ENCODE data around the gene MYO9B.

Gene MYO9B

DNA sequence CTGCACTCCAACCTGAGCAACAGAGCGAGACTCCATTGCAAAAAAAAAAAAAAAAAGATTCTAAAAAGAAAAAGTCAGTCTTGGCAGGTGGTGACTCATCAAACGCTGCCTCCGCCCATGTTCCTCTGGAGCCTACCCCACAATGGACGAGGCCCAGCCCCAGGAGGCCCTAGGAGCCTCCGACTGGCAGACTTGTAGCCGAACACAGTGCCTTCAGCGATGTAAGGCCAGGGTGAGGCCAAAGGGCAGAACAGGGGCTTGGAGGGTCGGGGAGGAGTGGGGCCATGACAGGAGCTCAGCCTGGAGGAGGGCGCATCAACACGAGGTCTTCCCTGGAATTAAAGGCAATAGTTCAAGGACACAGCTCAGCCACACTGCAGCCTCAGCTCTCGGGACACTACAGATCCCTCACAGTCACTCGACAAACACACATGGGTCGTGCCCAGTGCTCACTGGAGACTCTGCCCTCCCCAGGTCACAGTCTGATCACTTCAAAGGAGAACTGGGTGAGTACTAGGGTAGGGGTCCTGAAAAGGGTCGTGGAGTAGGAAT, 144.7 kb downstream of the MYO9B start:
- H3K9me3 ChIP-seq (ENCODE audit: control insufficient read depth, low read length), result no peaks in the 10 kb centered on the region
- H3K27ac ChIP-seq (ENCODE audit: insufficient read depth, low read length, poor library complexity, severe bottlenecking), result no peak overlapping the region
- peaks cover 13% of the 10 kb centered on the region for H3K36me3 ChIP-seq (ENCODE audit: control insufficient read depth, insufficient read depth, low read length)
- no peak overlapping the region for H3K4me3 ChIP-seq (ENCODE audit: insufficient read depth, low read depth, low read length, poor library complexity, severe bottlenecking)
- no peaks in the 10 kb centered on the region for H3K4me1 ChIP-seq (ENCODE audit: control insufficient read depth, insufficient read depth, low read length, poor library complexity, severe bottlenecking)
- no peak for DNase-seq
- no peaks in the 10 kb centered on the region for H3K27me3 ChIP-seq (replicated peaks; ENCODE audit: control insufficient read depth, insufficient read depth, low read length, poor library complexity, severe bottlenecking)

DNA sequence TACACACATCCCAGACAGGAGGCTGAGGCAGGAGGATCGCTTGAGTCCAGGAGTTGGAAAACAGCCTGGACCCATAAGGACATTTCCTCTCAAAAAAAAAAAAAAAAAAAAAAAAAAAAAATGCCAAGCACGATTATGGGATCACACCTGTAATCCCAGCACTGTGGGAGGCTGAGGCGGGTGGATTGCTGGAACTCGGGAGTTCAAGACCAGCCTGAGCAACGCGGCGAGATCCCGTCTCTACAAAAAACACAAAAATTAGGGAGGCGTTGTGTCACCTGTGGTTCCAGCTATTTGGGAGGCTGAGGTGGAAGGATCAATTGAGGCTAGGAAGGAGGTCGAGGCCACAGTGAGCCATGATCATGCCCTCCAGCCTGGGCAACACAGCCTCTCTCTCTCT, 149.5 kb downstream of the MYO9B start:
- peaks cover 9% of the 10 kb centered on the region for H3K4me1 ChIP-seq (ENCODE audit: control insufficient read depth, insufficient read depth, low read length, poor library complexity, severe bottlenecking)
- H3K27me3 ChIP-seq (replicated peaks; ENCODE audit: control insufficient read depth, insufficient read depth, low read length, poor library complexity, severe bottlenecking), result no peaks in the 10 kb centered on the region
- DNase-seq, result no peak
- H3K27ac ChIP-seq (ENCODE audit: insufficient read depth, low read length, poor library complexity, severe bottlenecking), result no peak overlapping the region
- no peak overlapping the region for H3K4me3 ChIP-seq (ENCODE audit: insufficient read depth, low read depth, low read length, poor library complexity, severe bottlenecking)
- no peaks in the 10 kb centered on the region for H3K36me3 ChIP-seq (ENCODE audit: control insufficient read depth, insufficient read depth, low read length)
- H3K9me3 ChIP-seq (ENCODE audit: control insufficient read depth, low read length), result no peaks in the 10 kb centered on the region

DNA sequence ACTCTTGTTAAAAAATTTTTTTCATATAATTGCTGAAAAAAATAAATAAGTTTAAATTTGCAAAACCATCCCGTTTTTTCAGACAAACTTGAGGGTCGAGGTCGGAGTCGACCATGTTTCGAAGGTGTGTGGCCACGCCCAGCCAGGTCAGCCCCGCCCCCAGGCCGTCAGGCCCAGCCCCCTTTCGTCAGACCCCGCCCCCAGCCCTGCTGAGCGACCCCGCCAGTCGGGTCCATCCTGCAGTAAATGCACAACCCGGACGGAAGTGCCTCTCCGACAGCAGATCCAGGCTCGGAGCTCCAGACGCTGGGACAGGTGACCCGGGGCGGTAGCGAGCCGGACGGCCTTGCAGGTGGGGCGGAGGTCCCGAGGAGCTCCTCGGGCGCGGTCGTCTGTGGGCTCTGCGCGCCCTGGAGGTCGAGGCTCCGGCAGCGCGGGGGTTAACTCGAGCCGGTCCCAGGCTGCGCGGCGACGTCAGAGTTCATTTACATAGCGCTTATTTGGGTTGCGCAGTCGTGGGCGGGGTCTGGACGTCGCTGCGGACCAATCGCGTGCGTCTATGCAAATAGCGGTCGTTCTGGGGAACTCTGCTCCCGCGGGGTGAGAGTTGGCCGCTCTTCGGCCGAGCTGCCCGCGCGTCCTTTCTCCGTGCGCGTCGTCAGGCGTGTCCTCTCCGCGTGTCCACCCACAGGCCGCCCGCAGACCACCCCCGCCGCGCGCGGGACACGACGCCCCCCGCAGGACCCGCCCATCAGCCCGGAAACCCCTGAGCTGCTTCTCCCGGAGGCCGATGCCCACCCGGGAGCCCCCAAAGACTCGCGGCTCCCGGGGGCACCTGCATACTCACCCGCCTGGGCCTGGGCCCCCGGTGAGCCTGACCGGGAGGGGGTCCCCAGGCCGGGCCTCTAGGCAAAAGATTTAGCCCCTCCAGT, 150.7 kb downstream of the MYO9B start, which contains the start of gene OCEL1:
Gene OCEL1, plus strand, starts transcription at position 225 of the 932 bp plus-strand sequence. Its CDS starts 22 bp downstream, at position 247.
- Histone ChIP-seq H3K4me1 (ENCODE audit: control insufficient read depth, insufficient read depth, low read length, poor library complexity, severe bottlenecking) (peaks cover 9% of the 10 kb centered on the region), H3K27me3 (replicated peaks; ENCODE audit: control insufficient read depth, insufficient read depth, low read length, poor library complexity, severe bottlenecking) (no peaks in the 10 kb centered on the region), H3K27ac (ENCODE audit: insufficient read depth, low read length, poor library complexity, severe bottlenecking) (peak within 1 kb of the TSS; percentile 65), H3K36me3 (ENCODE audit: control insufficient read depth, insufficient read depth, low read length) (no peaks in the 10 kb centered on the region), H3K4me3 (ENCODE audit: insufficient read depth, low read depth, low read length, poor library complexity, severe bottlenecking) (peak within 1 kb of the TSS; percentile 77), H3K9me3 (ENCODE audit: control insufficient read depth, low read length) (no peaks in the 10 kb centered on the region)
- DNase-seq, result peak; percentile 92 to 95 (median 93)

DNA sequence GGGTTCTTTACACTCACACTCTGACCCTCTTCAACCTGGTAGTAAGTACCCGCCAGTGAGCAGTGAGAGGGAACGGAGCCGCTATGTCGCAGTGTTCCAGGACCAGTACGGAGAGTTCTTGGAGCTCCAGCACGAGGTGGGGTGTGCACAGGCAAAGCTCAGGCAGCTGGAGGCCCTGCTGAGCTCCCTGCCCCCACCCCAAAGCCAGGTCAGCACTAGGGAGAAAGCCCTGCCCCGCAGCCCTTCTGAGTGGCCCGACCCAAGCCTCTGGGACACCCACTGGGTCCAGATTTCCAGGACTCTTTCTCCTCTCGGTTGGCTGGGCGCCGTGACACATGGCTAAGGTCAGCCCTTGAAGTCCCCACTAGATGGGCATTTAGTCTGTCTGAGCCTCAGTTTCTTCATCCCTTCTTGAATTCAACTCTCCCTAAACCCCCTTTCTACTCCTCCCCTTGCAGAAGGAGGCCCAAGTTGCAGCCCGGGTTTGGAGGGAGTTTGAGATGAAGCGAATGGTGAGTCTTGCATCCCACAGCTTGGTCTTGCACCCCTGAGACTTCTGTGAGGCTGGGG, 152.3 kb downstream of the MYO9B start:
- Histone ChIP-seq H3K4me1 (ENCODE audit: control insufficient read depth, insufficient read depth, low read length, poor library complexity, severe bottlenecking) (peaks cover 9% of the 10 kb centered on the region), H3K4me3 (ENCODE audit: insufficient read depth, low read depth, low read length, poor library complexity, severe bottlenecking) (no peak overlapping the region), H3K36me3 (ENCODE audit: control insufficient read depth, insufficient read depth, low read length) (no peaks in the 10 kb centered on the region), H3K27ac (ENCODE audit: insufficient read depth, low read length, poor library complexity, severe bottlenecking) (no peak overlapping the region), H3K9me3 (ENCODE audit: control insufficient read depth, low read length) (no peaks in the 10 kb centered on the region), H3K27me3 (replicated peaks; ENCODE audit: control insufficient read depth, insufficient read depth, low read length, poor library complexity, severe bottlenecking) (no peaks in the 10 kb centered on the region)
- DNase-seq, result no peak

DNA sequence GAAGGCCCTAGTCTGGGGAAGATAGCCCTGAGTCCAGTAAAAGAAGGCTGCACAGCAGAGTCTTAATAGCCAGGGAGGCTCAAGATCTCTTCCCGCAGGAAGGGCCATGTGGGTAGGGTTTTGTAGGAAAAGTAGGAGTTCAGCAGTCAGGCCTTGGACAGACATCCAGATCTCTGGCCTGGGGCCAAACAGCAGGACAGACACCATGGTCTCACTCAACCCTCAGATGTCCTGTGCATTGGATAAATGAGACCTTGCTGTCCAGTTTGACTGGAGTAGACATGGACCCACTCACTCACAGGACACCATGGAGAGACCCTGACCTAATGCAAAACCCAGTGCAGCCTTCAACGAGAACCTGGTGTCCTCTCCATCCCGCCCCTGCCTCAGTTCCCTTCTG, 154.3 kb downstream of the MYO9B start:
- peaks cover 13% of the 10 kb centered on the region for H3K4me1 ChIP-seq (ENCODE audit: control insufficient read depth, insufficient read depth, low read length, poor library complexity, severe bottlenecking)
- DNase-seq, result no peak
- no peak overlapping the region for H3K27ac ChIP-seq (ENCODE audit: insufficient read depth, low read length, poor library complexity, severe bottlenecking)
- H3K9me3 ChIP-seq (ENCODE audit: control insufficient read depth, low read length), result no peaks in the 10 kb centered on the region
- H3K4me3 ChIP-seq (ENCODE audit: insufficient read depth, low read depth, low read length, poor library complexity, severe bottlenecking), result no peak overlapping the region
- no peaks in the 10 kb centered on the region for H3K36me3 ChIP-seq (ENCODE audit: control insufficient read depth, insufficient read depth, low read length)
- H3K27me3 ChIP-seq (replicated peaks; ENCODE audit: control insufficient read depth, insufficient read depth, low read length, poor library complexity, severe bottlenecking), result no peaks in the 10 kb centered on the region

DNA sequence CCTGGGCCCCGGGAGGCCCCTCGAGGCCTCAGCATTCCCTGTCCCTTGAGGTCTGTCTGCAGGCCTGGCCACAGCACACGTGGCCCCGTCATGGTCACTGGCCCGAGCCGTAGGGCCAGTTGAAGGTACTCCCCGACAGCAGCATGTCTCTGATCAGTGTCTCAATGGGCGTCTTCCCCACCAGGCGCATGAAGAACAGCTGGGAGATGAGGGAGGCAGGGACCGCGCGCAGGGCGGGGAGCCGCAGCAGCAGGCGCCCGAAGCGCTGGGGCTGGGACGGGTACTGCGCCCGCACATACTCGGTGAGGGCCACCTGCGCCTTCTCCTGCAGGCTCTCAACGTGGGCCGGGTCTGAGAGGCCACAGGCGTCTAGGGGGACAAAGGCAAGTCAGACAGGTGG, 156.7 kb downstream of the MYO9B start:
- no peak for DNase-seq
- no peaks in the 10 kb centered on the region for H3K9me3 ChIP-seq (ENCODE audit: control insufficient read depth, low read length)
- H3K27ac ChIP-seq (ENCODE audit: insufficient read depth, low read length, poor library complexity, severe bottlenecking), result no peak overlapping the region
- no peaks in the 10 kb centered on the region for H3K27me3 ChIP-seq (replicated peaks; ENCODE audit: control insufficient read depth, insufficient read depth, low read length, poor library complexity, severe bottlenecking)
- H3K4me3 ChIP-seq (ENCODE audit: insufficient read depth, low read depth, low read length, poor library complexity, severe bottlenecking), result no peak overlapping the region
- peaks cover 8% of the 10 kb centered on the region for H3K4me1 ChIP-seq (ENCODE audit: control insufficient read depth, insufficient read depth, low read length, poor library complexity, severe bottlenecking)
- H3K36me3 ChIP-seq (ENCODE audit: control insufficient read depth, insufficient read depth, low read length), result no peaks in the 10 kb centered on the region

DNA sequence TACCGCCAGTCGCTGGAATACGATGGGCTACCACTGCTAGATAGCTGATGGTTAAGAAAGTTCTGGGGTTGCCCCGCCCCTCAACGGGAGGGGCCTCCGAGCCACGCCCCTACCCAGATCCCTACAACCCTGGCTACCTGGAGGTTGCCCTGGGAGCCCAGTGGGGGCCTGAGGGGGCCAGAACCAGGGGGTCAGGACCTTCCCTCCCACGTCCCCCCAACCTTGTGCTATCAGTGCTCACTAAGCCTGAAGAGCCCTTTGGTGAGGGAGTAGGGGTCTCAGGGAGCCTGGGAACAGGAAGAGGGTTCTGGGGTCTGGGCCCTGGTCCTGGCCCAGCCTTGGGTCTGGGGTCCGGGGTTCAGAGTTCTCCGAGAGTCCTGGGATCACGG, 159.3 kb downstream of the MYO9B start:
- peak in 2 of 3 donors; percentile 21 to 37 for DNase-seq
- Histone ChIP-seq H3K27me3 (replicated peaks; ENCODE audit: control insufficient read depth, insufficient read depth, low read length, poor library complexity, severe bottlenecking) (no peaks in the 10 kb centered on the region), H3K27ac (ENCODE audit: insufficient read depth, low read length, poor library complexity, severe bottlenecking) (peak overlapping the region; percentile 55), H3K36me3 (ENCODE audit: control insufficient read depth, insufficient read depth, low read length) (no peaks in the 10 kb centered on the region), H3K4me1 (ENCODE audit: control insufficient read depth, insufficient read depth, low read length, poor library complexity, severe bottlenecking) (peaks cover 8% of the 10 kb centered on the region), H3K9me3 (ENCODE audit: control insufficient read depth, low read length) (no peaks in the 10 kb centered on the region), H3K4me3 (ENCODE audit: insufficient read depth, low read depth, low read length, poor library complexity, severe bottlenecking) (peak overlapping the region; percentile 74)

DNA sequence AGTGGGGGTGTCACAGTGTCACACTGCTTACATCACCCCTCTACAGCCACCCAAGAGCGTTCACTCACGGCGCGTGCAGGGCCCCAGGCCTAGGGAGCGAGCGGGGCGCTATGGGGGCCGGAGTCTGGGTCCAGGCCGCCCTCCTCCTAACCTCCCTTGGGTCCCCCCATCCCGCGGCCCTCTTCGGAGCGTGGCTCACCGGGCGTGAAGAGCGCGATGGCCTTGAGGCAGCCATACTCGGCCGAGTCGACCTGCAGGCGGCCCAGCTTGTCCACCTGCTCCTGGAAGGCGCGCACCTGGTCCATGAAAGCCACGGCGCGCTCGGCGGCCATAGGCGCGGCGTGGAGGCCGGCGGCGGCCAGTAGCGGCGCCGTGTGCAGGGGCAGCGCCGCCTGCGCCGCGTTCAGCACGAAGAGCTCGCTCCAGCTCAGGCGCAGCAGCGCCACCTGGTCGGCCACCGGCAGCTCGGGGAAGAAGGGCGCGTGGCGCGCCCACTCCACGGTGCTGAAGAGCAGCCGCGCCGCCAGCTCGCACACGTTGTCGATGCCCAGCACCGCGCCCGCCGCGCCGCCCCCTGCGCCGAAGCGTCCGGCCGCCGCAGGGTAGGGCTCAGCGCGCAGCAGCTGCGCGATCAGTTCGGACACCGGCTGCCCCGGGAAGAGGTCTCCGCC, 159.9 kb downstream of the MYO9B start:
- H3K27me3 ChIP-seq (replicated peaks; ENCODE audit: control insufficient read depth, insufficient read depth, low read length, poor library complexity, severe bottlenecking), result no peaks in the 10 kb centered on the region
- peak; percentile 49 to 66 (median 53) for DNase-seq
- peak overlapping the region; percentile 55 for H3K27ac ChIP-seq (ENCODE audit: insufficient read depth, low read length, poor library complexity, severe bottlenecking)
- H3K4me1 ChIP-seq (ENCODE audit: control insufficient read depth, insufficient read depth, low read length, poor library complexity, severe bottlenecking), result peaks cover 8% of the 10 kb centered on the region
- peak overlapping the region; percentile 74 for H3K4me3 ChIP-seq (ENCODE audit: insufficient read depth, low read depth, low read length, poor library complexity, severe bottlenecking)
- H3K9me3 ChIP-seq (ENCODE audit: control insufficient read depth, low read length), result no peaks in the 10 kb centered on the region
- H3K36me3 ChIP-seq (ENCODE audit: control insufficient read depth, insufficient read depth, low read length), result no peaks in the 10 kb centered on the region

DNA sequence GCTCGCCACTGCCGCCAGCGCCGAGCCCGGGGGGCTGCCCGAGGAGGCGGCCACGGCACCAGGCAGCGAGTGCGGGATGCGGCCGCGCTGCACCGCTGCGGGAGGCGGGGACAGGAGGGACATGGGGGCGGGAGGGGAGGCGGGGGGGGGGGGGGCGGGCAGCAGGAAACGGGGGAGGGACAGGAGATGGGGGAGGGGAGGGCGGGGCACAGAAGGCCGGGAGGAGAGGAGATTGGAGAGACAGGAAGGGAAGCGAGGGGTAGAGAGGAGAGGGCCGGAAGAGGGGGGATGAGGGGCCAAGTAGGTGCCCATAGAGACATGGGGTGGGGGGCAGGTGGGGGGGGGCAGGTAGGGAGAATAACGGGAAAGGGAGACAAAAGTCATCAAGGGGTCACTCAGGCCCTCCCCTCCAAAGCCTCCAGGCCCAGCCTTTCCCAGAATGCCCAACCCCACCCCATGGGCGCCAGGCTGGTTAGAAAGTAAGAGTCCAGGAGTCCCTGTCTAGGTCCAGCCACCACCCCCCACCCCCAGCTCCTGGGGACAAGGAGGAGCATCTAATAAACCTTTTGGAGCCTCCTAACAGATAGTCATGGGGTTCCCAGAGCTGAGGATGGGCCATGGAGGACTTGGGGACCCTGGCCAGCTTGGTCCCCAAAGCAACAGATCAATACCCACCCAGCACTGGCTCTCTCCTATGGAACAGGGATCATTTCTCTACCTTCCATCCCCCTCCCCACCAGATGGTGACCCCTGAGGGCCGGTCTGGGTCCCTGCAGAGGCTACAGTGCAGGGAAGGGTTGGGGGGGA, 160.6 kb downstream of the MYO9B start:
- H3K9me3 ChIP-seq (ENCODE audit: control insufficient read depth, low read length), result no peaks in the 10 kb centered on the region
- H3K4me3 ChIP-seq (ENCODE audit: insufficient read depth, low read depth, low read length, poor library complexity, severe bottlenecking), result peak overlapping the region; percentile 74
- H3K4me1 ChIP-seq (ENCODE audit: control insufficient read depth, insufficient read depth, low read length, poor library complexity, severe bottlenecking), result peaks cover 8% of the 10 kb centered on the region
- no peak overlapping the region for H3K27ac ChIP-seq (ENCODE audit: insufficient read depth, low read length, poor library complexity, severe bottlenecking)
- DNase-seq, result peak in 1 of 3 donors; percentile 11
- H3K36me3 ChIP-seq (ENCODE audit: control insufficient read depth, insufficient read depth, low read length), result no peaks in the 10 kb centered on the region
- H3K27me3 ChIP-seq (replicated peaks; ENCODE audit: control insufficient read depth, insufficient read depth, low read length, poor library complexity, severe bottlenecking), result no peaks in the 10 kb centered on the region

Data from effector memory CD4-positive, alpha-beta T cell (primary cell).